HG02759 (cell line): ENCODE measurements around the gene KCNQ1OT1.
"Not testable (repeated sequence)": the region's sequence is repeated elsewhere in the genome, so short reads cannot be mapped to it uniquely, and the experiment has no call there.

Source experiments
- ATAC-seq: cut with Tn5 transposase; IDR thresholded peaks from one replicate; pipeline ENCODE4 v1.9.1; 2021; ENCODE audit warnings: mild to moderate bottlenecking, moderate library complexity; ENCODE audit not compliant: unreplicated experiment

Gene KCNQ1OT1

DNA sequence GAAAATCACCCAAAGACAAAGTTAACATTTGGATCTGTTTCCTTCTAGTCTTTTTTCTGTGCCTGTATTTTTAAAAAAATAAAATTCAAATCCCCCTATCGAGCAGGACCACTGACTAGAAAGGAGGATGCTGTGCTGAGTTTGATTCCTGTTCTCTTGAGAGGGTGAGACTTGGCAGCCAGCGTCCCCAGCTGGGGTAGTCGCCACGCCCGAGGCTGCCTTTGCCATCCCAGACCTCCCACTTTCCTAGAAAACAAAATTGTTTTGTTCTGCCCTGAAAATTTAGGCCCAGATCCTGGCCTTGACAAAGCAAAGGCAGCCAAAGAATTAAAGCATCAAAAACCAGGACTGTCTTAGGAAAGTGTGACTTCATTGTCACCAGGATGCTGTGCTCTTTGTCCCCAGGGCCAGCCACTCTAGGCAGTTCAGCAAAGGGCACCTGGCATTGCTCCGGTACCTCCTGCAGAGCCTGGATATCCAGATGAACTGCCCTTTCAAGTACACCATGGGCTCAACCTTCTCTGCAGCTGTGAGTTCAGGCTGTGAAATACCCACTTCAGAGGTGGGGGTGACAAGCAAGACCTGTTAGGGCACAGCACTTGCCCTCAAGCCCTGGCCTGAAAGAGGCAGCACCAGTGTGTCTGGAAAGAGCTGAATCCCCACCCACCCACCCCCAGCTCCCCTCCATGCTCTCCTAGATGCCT is 44.6 kb downstream of the KCNQ1OT1 start:
- no peak for ATAC-seq

DNA sequence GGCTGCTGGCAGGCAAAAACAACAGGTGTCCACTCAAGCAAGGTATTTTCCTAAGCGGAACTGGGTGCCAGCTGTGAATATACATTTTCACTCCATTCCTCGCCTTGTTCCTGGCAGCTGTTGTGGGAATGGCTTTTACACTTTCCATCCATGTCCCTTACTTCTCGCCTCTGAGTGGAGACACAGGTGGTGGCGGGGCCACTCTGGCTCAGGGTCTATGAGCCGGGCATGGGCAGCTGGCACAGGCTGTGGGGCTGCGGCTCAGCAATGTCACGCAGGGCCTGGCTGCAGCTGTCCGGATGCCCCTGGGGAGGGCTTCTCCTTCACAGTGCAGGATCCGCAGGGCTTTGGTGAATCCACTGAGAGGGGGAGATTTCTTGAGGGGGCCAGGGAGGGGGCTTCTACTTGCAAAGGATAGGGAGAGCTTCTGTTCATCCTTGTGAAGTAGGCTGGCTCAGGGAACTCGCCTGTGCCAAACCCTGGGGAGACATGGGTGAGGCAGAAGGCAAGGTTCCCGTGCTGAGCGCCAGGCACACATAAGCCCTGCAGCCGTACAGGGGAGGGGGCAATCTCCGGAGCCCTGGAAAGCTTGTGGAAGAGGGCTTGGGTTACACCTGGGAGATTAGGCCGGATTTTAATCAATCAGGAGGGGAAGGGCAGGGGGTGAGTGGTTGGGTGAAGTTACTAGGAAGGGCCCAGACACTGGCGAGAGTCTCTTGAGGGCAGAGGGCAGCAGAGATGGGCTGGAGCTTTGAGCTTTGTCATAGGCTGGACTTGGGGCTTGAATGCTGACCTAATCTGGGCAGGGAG is 45.7 kb downstream of the KCNQ1OT1 start:
- ATAC-seq = no peak

DNA sequence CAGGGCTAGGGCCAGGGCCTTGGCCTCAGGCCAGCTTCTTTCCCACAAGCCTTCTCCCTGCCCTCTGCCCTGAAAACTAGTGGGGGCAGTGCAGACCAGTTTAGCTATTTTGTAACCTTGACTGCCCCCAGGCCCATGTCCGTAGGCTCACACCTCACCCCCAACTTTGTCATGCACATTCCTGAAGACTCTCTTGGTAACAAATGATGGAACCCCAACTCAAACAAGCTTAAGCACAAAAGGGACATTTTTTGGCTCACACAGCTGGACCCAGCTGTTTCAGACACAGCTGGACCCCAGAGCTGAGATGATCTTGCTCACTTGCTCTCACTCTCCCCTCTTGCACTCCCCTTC is 46.6 kb downstream of the KCNQ1OT1 start:
- ATAC-seq = no peak

DNA sequence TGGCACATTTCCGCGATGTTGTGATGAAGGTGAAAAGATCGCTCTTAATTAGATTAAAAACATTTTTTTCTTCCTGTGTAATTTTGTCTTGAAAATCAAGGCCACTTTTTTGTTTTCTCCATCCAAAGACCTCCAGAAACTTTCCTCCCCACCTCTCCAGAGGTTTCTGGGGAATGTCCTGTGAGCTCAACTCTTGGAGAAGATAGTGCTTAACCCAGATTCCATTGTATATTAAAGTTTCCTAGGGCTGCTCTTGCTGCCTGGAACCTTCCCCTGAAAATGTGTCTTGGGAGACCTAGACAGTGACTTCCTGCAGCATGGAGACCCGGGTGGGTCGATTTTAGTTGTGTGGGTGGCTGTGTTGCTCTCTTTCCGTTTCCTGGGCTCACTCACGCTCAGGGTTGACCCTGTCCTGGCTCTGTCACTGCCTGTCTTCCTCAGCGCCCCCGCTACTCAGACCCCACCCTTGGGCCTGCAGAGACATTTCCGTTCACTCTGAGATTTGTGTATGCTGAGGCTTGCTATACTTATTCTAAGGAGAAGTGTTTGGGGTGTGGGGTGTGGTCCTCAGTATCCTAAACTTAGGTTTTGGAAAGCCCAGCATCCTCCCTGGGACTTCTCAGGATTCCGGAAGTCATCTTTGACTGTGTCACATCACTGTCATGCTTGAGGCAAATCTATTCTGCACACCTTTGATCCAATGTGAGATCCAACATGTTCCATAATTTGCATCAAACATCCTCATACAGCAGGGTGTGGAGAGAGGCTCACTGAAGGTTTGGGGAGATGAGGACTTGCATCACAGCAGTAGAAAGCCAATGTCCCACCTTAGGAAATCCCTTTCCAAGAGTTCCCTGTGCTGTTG is 47.2 kb downstream of the KCNQ1OT1 start:
- ATAC-seq = no peak

DNA sequence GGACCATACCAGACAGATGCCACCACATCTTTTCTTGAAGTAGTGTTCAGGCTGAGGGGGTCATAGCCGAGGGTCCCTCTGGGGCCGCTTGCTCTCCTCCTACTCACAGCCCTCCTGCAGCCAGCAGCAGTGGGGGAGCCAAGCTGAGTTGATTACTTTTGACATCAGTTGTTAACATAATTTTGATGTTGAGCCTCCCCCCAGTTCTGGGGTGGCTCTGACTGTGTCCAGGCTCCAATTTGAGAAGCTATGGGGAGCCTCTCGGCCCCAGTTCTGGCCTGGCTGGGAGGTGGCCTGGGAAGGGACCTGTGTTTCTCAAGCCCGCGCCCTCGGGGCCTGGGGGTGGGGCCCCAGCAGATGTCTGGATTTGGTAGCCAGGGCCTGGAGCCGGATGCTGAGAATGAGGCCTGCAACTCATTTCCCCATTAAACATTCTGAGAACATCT is 47.9 kb downstream of the KCNQ1OT1 start:
- ATAC-seq = no peak

DNA sequence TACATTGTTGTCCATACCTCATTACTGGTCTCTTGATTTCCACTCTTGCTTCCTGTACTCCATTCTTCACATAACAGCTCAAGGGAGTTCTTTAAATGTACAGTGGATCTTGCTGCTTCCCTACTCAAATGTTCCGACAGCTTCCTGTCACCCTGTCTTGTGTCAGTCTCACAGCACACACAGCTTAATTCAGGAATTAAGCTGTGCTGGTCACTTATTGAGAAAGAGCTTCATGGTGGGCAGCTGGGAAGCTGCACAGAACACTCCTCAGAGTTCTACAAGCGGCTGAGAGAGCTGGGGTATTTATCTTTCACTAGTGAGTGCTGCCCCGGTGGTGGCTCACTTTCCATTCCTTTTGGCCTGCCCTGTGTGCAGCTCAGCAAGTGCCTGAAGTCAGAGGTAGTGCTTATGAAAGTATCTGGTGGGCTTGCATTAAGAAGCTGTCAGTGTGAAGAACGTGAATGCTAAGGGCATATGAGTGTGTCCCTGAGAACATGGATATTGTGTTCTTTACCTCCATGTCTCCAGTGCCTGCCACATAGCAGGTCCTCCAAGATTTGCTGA is 48.7 kb downstream of the KCNQ1OT1 start:
- no peak for ATAC-seq

DNA sequence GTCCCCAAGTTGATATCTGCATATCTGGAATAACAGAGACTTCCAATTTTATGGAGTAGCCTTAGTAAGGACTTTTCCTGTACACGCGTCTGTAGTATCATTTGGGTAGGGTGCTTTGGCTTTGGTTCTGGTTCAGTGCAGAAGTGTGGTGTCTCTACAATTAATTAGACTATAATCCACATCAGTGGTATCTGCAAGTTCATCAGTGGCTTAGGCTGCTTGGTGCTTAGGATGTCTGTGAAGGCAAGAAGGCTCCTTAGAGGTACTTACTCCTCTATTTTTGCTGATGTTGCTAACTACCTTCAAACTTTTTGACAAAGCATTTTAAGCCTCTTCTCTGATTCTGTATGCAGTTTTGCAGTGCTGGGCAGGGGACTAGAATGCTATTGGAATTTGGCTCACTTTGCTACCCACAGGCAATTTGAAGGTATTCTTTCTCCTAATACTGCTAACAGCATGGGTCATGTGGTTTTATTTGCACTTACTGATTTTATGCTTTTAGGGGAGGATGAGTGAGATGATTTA is 49.4 kb downstream of the KCNQ1OT1 start:
- no peak for ATAC-seq

DNA sequence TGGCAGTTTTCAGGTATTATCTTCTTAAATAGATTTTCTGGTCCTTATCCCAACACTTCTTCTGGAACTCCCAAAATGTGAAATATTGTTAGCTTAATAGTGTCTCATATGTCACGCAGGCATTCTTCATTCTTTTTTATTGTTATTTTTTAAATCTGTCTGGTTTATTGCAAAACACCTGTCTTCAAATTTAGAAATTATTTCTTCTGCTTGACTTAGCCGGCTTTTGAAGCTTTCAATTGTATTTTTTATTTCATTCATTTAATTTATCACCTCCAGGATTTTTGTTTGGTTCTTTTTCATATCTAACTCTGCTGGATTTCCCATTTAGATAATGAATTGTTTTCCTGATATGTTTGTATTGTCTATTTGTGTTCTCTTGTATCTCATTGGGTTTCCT is 49.9 kb downstream of the KCNQ1OT1 start:
- ATAC-seq = no peak

DNA sequence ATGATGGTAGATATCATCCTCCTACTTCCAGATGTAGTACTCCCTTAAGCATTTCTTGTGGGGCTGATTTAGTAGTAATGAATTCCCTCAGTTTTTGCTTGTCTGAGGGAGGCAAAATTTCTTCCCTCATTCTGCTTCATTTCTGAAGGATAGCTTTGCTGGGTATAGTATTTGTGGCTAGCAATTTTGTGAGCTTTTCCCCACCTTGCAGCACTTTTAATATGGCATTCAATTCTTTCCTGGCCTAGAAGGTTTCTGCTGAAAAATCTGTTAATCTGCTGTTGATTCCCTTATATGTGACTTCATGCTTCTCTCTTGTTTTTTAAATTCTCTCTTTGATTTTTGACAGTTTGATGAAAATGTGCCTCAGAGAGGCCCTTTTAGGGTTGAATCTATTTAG is 50.4 kb downstream of the KCNQ1OT1 start:
- no peak for ATAC-seq

DNA sequence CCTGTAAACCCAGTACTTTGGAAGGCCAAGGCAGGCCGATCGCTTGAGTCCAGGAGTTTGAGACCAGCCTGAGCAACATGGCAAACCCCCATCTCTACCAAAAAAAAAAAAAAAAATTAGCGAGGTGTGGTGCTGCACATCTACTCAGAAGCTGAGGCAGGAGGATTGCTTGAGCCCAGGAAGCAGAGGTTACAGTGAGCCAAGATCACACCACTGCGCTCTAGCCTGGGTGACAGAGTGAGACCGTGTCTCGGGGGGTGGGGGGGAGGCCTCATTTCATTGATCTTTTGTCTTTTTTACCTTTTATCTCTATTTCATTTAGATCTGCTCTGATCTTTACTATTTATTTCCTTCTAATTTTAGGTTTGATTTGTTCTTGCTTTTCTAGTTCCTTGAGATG is 51.8 kb downstream of the KCNQ1OT1 start:
- ATAC-seq = no peak

DNA sequence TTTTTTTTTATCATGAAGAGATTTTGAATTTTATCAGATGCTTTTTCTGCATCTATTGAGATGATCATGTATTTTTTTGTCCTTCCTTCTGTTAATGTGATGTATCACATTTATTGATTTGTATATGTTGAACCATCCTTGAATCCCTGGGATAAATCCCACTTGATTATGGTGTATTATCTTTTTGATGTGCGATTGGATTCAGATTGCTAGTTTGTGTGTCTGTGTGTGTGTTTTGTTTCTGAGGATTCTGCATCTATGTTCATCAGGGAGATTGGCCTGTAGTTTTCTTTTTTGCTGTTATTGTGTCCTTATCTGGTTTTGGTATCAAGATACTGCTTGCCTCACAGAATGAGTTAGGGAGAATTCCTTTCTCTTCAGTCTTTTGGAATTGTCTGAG is 52.6 kb downstream of the KCNQ1OT1 start:
- ATAC-seq = no peak

DNA sequence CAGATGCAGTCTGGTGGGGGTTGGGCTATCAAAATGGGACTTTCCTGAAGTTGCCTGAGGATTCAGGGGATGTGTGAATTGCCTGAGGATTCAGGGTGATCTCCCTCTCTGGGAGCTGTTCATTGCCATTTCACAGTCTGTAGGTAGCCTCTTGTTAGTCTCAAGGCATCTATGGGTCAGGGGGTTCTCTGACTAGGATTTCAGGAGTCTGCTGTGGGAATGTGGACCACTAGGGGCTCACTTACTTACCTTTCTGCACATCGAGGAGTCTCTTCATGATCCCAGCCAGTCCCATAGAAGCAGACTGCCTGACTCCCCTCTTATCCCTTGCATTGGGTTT is 54.0 kb downstream of the KCNQ1OT1 start:
- no peak for ATAC-seq

DNA sequence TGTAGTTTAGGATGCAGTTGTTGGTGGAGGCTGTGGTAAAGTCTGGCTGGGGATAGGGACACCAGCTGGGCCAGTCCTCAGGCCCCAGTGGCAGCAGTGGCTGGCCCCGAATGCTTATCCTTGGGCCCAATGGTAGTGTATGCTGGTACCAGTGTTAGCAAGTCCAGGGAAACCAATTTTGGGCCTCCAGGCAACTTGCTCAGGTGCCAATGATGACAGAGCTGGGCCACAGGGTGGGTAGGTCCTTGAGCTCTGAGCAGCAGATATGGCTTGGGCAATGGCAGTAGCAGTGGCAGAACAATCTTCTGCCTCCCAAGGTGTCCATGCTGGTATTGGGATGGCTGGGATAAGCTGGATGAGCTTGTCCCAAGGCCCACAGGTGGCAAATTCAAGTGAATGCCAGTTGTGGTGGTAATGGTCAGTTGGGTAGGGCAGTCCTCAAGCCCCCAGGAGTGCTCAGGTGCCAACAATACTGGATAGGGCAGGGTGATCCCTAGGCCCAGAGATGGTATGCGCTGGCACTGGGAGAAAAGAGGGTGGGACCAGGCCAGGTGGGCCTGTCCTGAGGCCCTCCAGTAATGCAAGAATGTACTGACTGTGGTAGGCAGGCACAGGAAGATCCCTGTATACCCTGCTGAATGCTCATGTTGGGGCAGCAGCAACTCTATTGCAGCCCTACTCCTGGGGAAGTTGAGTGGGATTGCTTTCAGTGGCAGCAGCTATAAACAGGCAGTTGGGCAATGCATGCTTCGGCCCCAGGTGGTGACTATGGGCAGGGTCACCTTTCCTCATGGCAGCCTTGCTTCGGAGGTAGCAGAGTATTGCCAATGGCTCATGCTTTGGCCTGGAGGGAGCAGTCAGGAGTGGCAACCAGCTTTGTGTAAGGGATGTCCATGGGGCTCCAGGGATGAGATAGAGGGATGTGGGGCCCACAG is 54.7 kb downstream of the KCNQ1OT1 start:
- no peak for ATAC-seq

DNA sequence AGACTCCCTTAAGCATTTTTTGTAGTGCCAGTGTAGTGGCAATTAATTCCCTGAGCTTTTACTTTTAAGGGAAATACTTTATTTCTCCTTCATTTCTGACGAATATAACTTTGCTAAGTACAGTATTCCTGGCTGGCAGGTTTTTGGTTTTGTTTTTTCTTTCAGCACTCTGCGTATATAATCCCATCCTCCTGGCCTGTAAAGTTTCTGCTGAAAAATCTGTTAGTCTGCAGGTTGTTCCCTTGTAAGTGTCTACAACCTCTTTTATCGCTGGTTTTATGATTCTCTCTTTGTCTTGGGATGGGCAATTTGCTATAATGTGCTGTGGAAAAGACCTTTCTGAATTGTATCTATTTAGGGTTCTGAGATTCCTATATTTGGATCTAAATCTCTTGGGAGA is 56.0 kb downstream of the KCNQ1OT1 start:
- no peak for ATAC-seq

DNA sequence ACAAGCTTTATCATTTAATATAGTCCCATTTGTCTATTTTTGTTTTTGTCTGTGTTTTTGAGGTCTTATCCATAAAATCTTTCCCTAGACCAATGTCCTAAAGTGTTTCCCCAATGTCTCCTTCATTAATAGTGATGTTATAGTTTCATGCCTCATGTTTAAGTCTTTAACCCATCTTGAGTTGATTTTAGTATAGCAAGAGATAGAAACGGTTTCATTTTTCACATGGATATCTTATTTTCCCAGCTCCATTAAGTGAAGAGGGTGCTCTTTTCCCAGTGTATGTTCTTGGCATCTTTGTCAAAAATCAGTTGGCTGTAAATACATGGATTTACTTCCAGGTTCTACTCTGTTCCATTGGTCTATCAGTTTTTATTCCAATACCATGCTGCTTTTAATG is 58.2 kb downstream of the KCNQ1OT1 start:
- no peak for ATAC-seq

DNA sequence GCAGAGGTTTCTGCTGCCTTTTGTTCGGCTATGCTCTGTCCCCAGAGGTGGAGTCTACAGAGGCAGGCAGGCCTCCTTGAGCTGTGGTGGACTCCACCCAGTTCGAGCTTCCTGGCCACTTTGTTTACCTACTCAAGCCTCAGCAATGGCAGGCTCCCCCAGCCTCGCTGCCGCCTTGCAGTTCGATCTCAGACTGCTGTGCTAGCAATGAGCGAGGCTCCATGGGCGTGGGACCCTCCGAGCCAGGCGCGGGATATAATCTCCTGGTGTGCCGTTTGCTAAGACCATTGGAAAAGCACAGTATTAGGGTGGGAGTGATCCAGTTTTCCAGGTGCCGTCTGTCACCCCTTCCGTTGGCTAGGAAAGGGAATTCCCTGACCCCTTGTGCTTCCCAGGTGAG is 60.0 kb downstream of the KCNQ1OT1 start:
- ATAC-seq = not testable (repeated sequence)

DNA sequence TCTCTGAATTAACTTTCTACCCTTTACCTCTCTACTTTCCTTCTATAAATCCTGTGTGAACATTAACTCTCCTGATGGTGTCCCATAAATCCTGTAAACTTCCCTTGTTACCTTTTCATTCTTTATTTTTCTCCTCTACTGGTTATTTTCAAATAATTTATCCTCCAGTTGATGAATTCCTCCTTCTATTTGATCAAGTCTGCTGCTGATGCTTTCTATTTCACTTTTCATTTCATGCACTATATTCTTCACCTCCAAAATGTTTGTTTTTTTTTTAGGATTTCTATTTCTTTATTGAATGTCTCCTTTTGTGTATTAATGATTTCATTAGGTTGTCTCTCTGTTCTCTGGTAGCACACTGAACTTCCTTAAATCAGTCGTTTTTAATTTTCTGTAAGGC is 68.6 kb downstream of the KCNQ1OT1 start:
- no peak for ATAC-seq

DNA sequence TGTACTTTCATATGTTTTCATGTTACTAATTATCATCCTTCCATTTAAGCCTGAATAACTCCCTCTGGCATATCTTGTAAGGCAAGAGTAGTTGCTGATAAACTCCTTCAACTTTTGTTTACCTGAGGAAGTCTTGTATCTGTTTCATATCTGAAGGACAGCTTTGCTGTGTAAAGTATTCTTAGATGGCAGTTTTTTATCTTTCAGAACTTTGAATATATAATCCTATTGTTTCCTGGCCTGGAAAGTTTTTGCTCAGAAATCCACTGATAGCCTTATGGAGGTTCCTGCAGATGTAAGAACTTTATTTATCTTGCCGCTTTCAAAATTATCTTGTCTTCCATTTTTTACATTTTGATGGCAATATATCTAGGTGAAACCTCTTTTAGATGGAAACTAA is 69.1 kb downstream of the KCNQ1OT1 start:
- no peak for ATAC-seq

DNA sequence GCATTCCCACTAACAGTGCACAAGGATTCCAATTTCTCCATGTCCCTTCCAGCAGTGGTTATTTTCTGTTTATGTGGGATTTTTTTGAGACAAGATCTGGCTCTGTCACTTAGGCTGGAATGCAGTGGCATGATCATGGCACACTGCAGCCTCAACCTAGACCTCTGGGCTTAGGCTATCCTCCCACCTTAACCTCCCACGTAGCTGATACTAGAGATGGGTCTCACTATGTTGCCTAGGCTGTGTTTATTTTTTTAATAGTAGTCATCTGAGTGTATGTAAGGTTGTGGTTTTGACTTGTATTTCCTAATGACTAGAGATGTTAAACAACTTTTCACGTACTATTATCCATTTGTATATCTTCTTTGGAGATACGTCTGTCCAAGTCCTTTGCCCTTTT is 74.6 kb downstream of the KCNQ1OT1 start:
- no peak for ATAC-seq

DNA sequence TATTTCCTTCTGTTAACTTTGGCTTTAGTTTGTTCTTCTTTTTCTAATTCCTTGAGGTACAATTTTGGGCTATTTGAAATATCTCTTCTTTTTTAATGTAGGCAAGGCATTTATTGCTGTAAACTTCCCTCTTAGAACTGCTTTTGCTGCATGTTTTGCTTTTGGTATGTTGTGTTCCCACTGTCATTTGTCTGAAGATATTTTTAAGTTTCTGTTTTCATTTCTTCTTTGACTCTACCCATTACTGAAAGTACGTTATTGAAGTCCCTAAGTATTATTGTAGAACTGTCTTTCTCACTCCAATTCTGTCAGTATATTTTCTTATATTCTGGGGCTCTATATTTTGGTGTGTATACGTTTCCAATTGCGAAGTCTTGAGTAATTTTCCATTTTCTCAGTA is 77.9 kb downstream of the KCNQ1OT1 start:
- ATAC-seq = no peak
